Myometrial cell (primary cell): ENCODE measurements around the gene GAK. TPM values are rescaled to one million over a fixed set of nuclear protein-coding genes. Genes with fewer than 3 reads are reported as not detected.

ENCODE experiments used
- total RNA-seq: library from RNA; depleted of rRNA; stranded (reverse); fragments of >200 nt; gene quantifications from 2 replicates; pipeline ENCODE4 v1.2.3, GENCODE V29; 2015

GAK gene
- total RNA-seq: 75.2 and 76.4 TPM in 2 replicates

GRCh38 chr4:931960-932712 lies at the start of gene GAK, which contains the start of gene TMEM175:
GAK (minus strand) TSS chr4:932316; CDS start chr4:932187, 129 bp downstream.
TMEM175 (plus strand) TSS chr4:932460; CDS start chr4:947740, 15,280 bp downstream.

GRCh38 chr4:973431-974397 lies 41.6 kb upstream of the GAK start, which contains the start of gene DGKQ:
DGKQ (minus strand) TSS chr4:973569; CDS start chr4:973482, 87 bp downstream.

GRCh38 chr4:825971-826330 lies 106.2 kb downstream of the GAK start, which contains the start of gene CPLX1:
CPLX1 (minus strand) TSS chr4:826129; CDS start chr4:824522, 1,607 bp downstream.

Other genes with a start within 250 kb of the GAK start
- 0.29 and 1.9 TPM in 2 replicates for gene SLC49A3, start 243.2 kb downstream of the GAK start, total RNA-seq
- 34.6 and 50.2 TPM in 2 replicates for gene PCGF3, start 226.5 kb downstream of the GAK start, total RNA-seq
- 0.86 TPM in 1 of 2 replicates, not detected in the other for gene CPLX1, start 106.2 kb downstream of the GAK start, total RNA-seq
- gene TMEM175, start 144 bp upstream of the GAK start, total RNA-seq: 20.6 and 25.9 TPM in 2 replicates
- gene DGKQ, start 41.3 kb upstream of the GAK start, total RNA-seq: 10.5 and 12.4 TPM in 2 replicates
- gene IDUA, start 54.7 kb upstream of the GAK start, total RNA-seq: 2.3 and 5.8 TPM in 2 replicates
- not detected in 2 replicates for gene SLC26A1, start 61.1 kb upstream of the GAK start, total RNA-seq
- 14.4 and 16.7 TPM in 2 replicates for gene FGFRL1, start 79.3 kb upstream of the GAK start, total RNA-seq
- 1.6 TPM in 1 of 2 replicates, not detected in the other for gene RNF212, start 181.2 kb upstream of the GAK start, total RNA-seq
- 454 and 490 TPM in 2 replicates for gene SPON2, start 240.3 kb upstream of the GAK start, total RNA-seq